Measurements from ENCODE around the gene TBXAS1.

GRCh38 chr7:140013676-140014075, 184.6 kb downstream of the TBXAS1 start:
- no peak for TF ChIP-seq CTCF (IDR thresholded peaks at IDR 0.05; ENCODE audit: poor library complexity, severe bottlenecking)
- TF ChIP-seq EZH2 (IDR thresholded peaks at IDR 0.05; ENCODE audit: borderline replicate concordance, insufficient read depth, low read length, poor library complexity, severe bottlenecking): no peak
- TF ChIP-seq EP300 (conservative IDR thresholded peaks at IDR 0.05; ENCODE audit: poor library complexity, severe bottlenecking): no peak
- no peak for TF ChIP-seq POLR2AphosphoS5 (IDR thresholded peaks at IDR 0.05)
- TF ChIP-seq SMC3 (conservative IDR thresholded peaks at IDR 0.05; ENCODE audit: poor library complexity): no peak

All from neural cell (in vitro differentiated cells).